K562 (cell line): Measurements from ENCODE around the gene OR9A2. TPM values are rescaled to one million over a fixed set of nuclear protein-coding genes. Genes with fewer than 3 reads are reported as not detected.

Source experiments
- ATAC-seq: fragments of 200-7000 bp; cut with Tn5 transposase; 3 replicates; pipeline ENCODE4 v1.9.1; 2020; ENCODE audit warnings: moderate library complexity
- BruUV-seq: library from RNA; stranded (reverse); fragments of 400-500 nt; replicated peaks from 2 replicates; lab custom pipeline; 2021; lab: Mats Ljungman, UMichigan
- CTCF ChIA-PET: fragments of 300-600 bp; formaldehyde crosslinking; extraction: SDS; loops from one replicate; lab custom pipeline; 2021; ENCODE audit warnings: low intra/inter-chr PET ratio; lab: Yijun Ruan, JAX
- POLR2A ChIA-PET: fragments of 300-600, 350-650 bp; sonication (Branson Sonifier 250); formaldehyde crosslinking; extraction: SDS; loops from one replicate; lab custom pipeline; 2021; ENCODE audit warnings: antibody characterized with exemption, inconsistent platforms; lab: Yijun Ruan, JAX
- DNase-seq, 4 experiments: peaks; one replicate each; pipeline versions ENCODE4 v3.0.0 to v3.0.0-alpha.2; 2011 to 2018; ENCODE audit warnings: low spot score in 3 of 4, mixed read lengths in 3 of 4; ENCODE audit errors: extremely low read depth in 1 of 4
- FAIRE-seq: peaks from 2 replicates; lab custom pipeline; 2011; peaks lifted over from hg19 to GRCh38; lab: Jason Lieb, UNC
- H2AFZ ChIP-seq: 2 replicates; pipeline ENCODE4 v1.6.0; 2011; ENCODE audit warnings: low read depth, low read length, control low read depth, inconsistent platforms
- H3K27ac ChIP-seq: fragments of 200-600 bp; 3 replicates; pipeline ENCODE4 v1.8.0; 2011; ENCODE audit warnings: low read depth, mild to moderate bottlenecking, control low read depth, inconsistent platforms, low read length, moderate library complexity, mixed read lengths; ENCODE audit errors: extremely low read depth
- H3K27me3 ChIP-seq, 2 experiments: fragments of 300-600 bp in 1 of 2; 2 replicates in 1 of 2; 3 replicates in 1 of 2; pipeline versions ENCODE4 v1.6.0 to v1.8.0; 2011; ENCODE audit warnings: inconsistent platforms in 2 of 2, low read length in 2 of 2, mild to moderate bottlenecking in 1 of 2, mixed read lengths in 1 of 2, moderate library complexity in 1 of 2; ENCODE audit not compliant: control insufficient read depth in 2 of 2, insufficient read depth in 2 of 2
- H3K36me3 ChIP-seq: fragments of 300-600 bp; 3 replicates; pipeline ENCODE4 v1.8.0; 2011; ENCODE audit warnings: mild to moderate bottlenecking, low read length, inconsistent platforms; ENCODE audit not compliant: control insufficient read depth, insufficient read depth
- H3K4me1 ChIP-seq, 2 experiments: fragments of 200-600 bp in 1 of 2; replicated peaks in 1 of 2; 2 replicates in 1 of 2; 3 replicates in 1 of 2; pipeline versions ENCODE4 v1.5.1 to v1.8.0; 2011; ENCODE audit warnings: inconsistent platforms in 2 of 2, low read length in 2 of 2, mild to moderate bottlenecking in 1 of 2, mixed read lengths in 1 of 2, moderate library complexity in 1 of 2; ENCODE audit not compliant: control insufficient read depth in 2 of 2, insufficient read depth in 2 of 2
- H3K4me2 ChIP-seq: 2 replicates; pipeline ENCODE4 v1.6.1; 2011; ENCODE audit warnings: low read length, control low read depth, inconsistent platforms, mixed read lengths; ENCODE audit not compliant: insufficient read depth
- H3K4me3 ChIP-seq: fragments of 200-600 bp; sonication (generic), shearing (Covaris generic); 2 replicates; pipeline ENCODE4 v1.5.1; 2016; ENCODE audit warnings: control low read depth, inconsistent platforms
- H3K79me2 ChIP-seq: fragments of 200-600 bp; 3 replicates; pipeline ENCODE4 v1.8.0; 2011; ENCODE audit warnings: low read length, inconsistent platforms; ENCODE audit not compliant: control insufficient read depth, insufficient read depth
- H3K9ac ChIP-seq, 2 experiments: 2 replicates each; pipeline versions ENCODE4 v1.6.0 to v1.6.1; 2011; ENCODE audit warnings: low read depth in 2 of 2, low read length in 2 of 2, control low read depth in 1 of 2, inconsistent platforms in 1 of 2, mild to moderate bottlenecking in 1 of 2, mixed read lengths in 1 of 2; ENCODE audit not compliant: insufficient read depth in 1 of 2
- H3K9me1 ChIP-seq: one replicate; pipeline ENCODE4 v1.6.0; 2011; ENCODE audit warnings: inconsistent platforms, mild to moderate bottlenecking, low read length, moderate library complexity; ENCODE audit not compliant: control insufficient read depth, insufficient read depth
- H3K9me3 ChIP-seq: replicated peaks from 2 replicates; pipeline ENCODE4 v1.5.1; 2011; ENCODE audit warnings: low read depth, low read length, inconsistent platforms; ENCODE audit not compliant: control insufficient read depth, insufficient read depth
- H4K20me1 ChIP-seq: replicated peaks from 2 replicates; pipeline ENCODE4 v1.6.1; 2011; ENCODE audit warnings: low read length, inconsistent platforms, mixed read lengths; ENCODE audit not compliant: control insufficient read depth, insufficient read depth
- ARID1B ChIP-seq: fragments of 450-650 bp; IDR thresholded peaks from 2 replicates; pipeline ENCODE4 v1.6.1; 2016; ENCODE audit warnings: antibody characterized with exemption, mild to moderate bottlenecking, inconsistent platforms
- BRD4 ChIP-seq: fragments of 200-600 bp; sonication (generic); IDR thresholded peaks from 2 replicates; pipeline ENCODE4 v1.6.1; 2017; ENCODE audit warnings: inconsistent platforms
- BRD9 ChIP-seq: fragments of 450-650 bp; IDR thresholded peaks from 2 replicates; pipeline ENCODE4 v1.6.1; 2018; ENCODE audit warnings: low read depth; ENCODE audit not compliant: partially characterized antibody
- CBX1 ChIP-seq: sonication (generic); IDR thresholded peaks from 2 replicates; pipeline ENCODE4 v1.6.1; 2016; ENCODE audit warnings: antibody characterized with exemption, low read depth, mild to moderate bottlenecking
- GMEB1 ChIP-seq: fragments of 250-450 bp; sonication (Bioruptor Pico); IDR thresholded peaks from 2 replicates; pipeline ENCODE4 v1.4.0; 2020; ENCODE audit warnings: mild to moderate bottlenecking
- HDAC1 ChIP-seq, 2 experiments: fragments of 450-650 bp; IDR thresholded peaks; 2 replicates each; pipeline ENCODE4 v1.6.1; 2016 to 2017; ENCODE audit warnings: inconsistent platforms in 1 of 2, mild to moderate bottlenecking in 1 of 2, moderate library complexity in 1 of 2
- L3MBTL2 ChIP-seq: fragments of 450-650 bp; IDR thresholded peaks from 2 replicates; pipeline ENCODE4 v1.6.1; 2016; ENCODE audit warnings: mild to moderate bottlenecking, moderate library complexity
- NCOA2 ChIP-seq, 2 experiments: fragments of 450-650 bp; IDR thresholded peaks; 2 replicates each; pipeline ENCODE4 v1.6.1; 2018; ENCODE audit warnings: mild to moderate bottlenecking in 2 of 2, moderate library complexity in 1 of 2; ENCODE audit not compliant: partially characterized antibody in 2 of 2
- NCOA4 ChIP-seq: fragments of 450-650 bp; IDR thresholded peaks from 2 replicates; pipeline ENCODE4 v1.6.1; 2018; ENCODE audit warnings: mild to moderate bottlenecking; ENCODE audit not compliant: partially characterized antibody
- SOX6 ChIP-seq: fragments of 450-650 bp; IDR thresholded peaks from 2 replicates; pipeline ENCODE4 v1.6.1; 2014; ENCODE audit warnings: mild to moderate bottlenecking
- ZFP91 ChIP-seq: sonication (generic); formaldehyde crosslinking; IDR thresholded peaks from 2 replicates; pipeline ENCODE4 v1.8.0; 2022; ENCODE audit warnings: mild to moderate bottlenecking, missing genetic modification reagents
- ZNF316 ChIP-seq: fragments of 450-650 bp; IDR thresholded peaks from 2 replicates; pipeline ENCODE4 v1.6.1; 2016
- ZNF324 ChIP-seq: fragments of 250-450 bp; sonication (Bioruptor Pico); IDR thresholded peaks from 2 replicates; pipeline ENCODE4 v1.4.0; 2020; ENCODE audit warnings: mild to moderate bottlenecking
- ZNF561 ChIP-seq: fragments of 450-650 bp; formaldehyde crosslinking; conservative IDR thresholded peaks from 2 replicates; pipeline ENCODE4 v1.4.0; 2020; ENCODE audit warnings: mild to moderate bottlenecking, moderate library complexity
- WGBS: fragments of 100-300 bp; shearing (Covaris generic); methylation state at CpG from one replicate; pipeline ENCODE4 v1.1.6; 2016; ENCODE audit warnings: low coverage, mixed read lengths; ENCODE audit not compliant: insufficient coverage; ENCODE audit errors: missing lambda C conversion rate; 5-methylcytosine and 5-hydroxymethylcytosine counted together
- in situ Hi-C: fragments of 300-500 bp; cut with MboI; formaldehyde crosslinking; loops from 4 replicates; pipeline ENCODE4 v1.15.0; 2018; ENCODE audit warnings: inconsistent platforms, mixed read lengths
- intact Hi-C: fragments of 100-400 bp; cut with micrococcal nuclease; formaldehyde crosslinking; loops from 2 replicates; pipeline ENCODE4 v1.14.2; 2022
- polyA plus RNA-seq, 8 experiments: library from polyadenylated mRNA; depleted of rRNA in 4 of 8; stranded (reverse) in 5 of 8; unstranded in 3 of 8; fragments of >200 nt; fragmentation: Nextera tagmentation in 2 of 8; fragmentation: Illumina TruSeq in 1 of 8; extraction: Ambion mirVana in 2 of 8; extraction: Trizol in 1 of 8; gene quantifications; 2 replicates each; pipeline versions ENCODE4 v1.2.1 to v1.2.3, GENCODE V29; 2011 to 2014; ENCODE audit warnings: inconsistent platforms in 1 of 8, missing spikeins in 1 of 8
- total RNA-seq, 7 experiments: library from RNA; depleted of rRNA in 6 of 7; stranded (reverse); fragments of >200 nt in 6 of 7; fragmentation: Illumina TruSeq in 2 of 7; extraction: Trizol in 2 of 7; gene quantifications; 2 replicates each; pipeline versions ENCODE4 v1.2.1 to v1.2.3, GENCODE V29; 2011 to 2021; ENCODE audit warnings: low replicate concordance in 1 of 7
- TF ChIP-seq, protein P1 (sequence below): sonication (generic); formaldehyde crosslinking; IDR thresholded peaks from 2 replicates; pipeline ENCODE4 v1.5.0; 2020; ENCODE audit warnings: missing genetic modification reagents

OR9A2 gene
- total and polyA plus RNA-seq, 9 of the 15 experiments (the other 6 are each of a cell fraction or from before 2014, with no cell fraction given) = not detected

GRCh38 chr7:143049362-143049761 lies 22.4 kb upstream of the OR9A2 start:
- DNase-seq (no peak), FAIRE-seq (no peak), ATAC-seq (no peak)
- Histone ChIP-seq H3K4me1 (no peaks in the 10 kb centered on the region), H3K4me3 (no peak overlapping the region), H3K27me3 (peaks cover 7 to 21% of the 10 kb centered on the region in 2 experiments), H3K36me3 (no peaks in the 10 kb centered on the region), H3K9me3 (no peaks in the 10 kb centered on the region), H3K9ac (no peak overlapping the region), H4K20me1 (no peaks in the 10 kb centered on the region), H3K4me2 (no peak overlapping the region), H2AFZ (no peak overlapping the region), H3K27ac (no peak overlapping the region), H3K79me2 (no peaks in the 10 kb centered on the region), H3K9me1 (no peaks in the 10 kb centered on the region)
- intact Hi-C loops = no loop called here
- TF ChIP-seq ZNF316 (no peak), BRD4 (no peak), SOX6 (no peak), CBX1 (no peak), HDAC1 (IDR thresholded peaks at IDR 0.05) (no peak), ZNF324 (no peak), ZNF561 (no peak), BRD9 (no peak), GMEB1 (CRISPR knock-in tag) (no peak), L3MBTL2 (no peak), NCOA4 (no peak), NCOA2 (IDR thresholded peaks at IDR 0.05; ENCODE audit: partially characterized antibody in 2 of 2) (no peak), ZFP91 (CRISPR knock-in tag) (no peak), ARID1B (no peak)
- TF ChIP-seq, protein P1, sequence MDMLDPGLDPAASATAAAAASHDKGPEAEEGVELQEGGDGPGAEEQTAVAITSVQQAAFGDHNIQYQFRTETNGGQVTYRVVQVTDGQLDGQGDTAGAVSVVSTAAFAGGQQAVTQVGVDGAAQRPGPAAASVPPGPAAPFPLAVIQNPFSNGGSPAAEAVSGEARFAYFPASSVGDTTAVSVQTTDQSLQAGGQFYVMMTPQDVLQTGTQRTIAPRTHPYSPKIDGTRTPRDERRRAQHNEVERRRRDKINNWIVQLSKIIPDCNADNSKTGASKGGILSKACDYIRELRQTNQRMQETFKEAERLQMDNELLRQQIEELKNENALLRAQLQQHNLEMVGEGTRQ = no peak
- WGBS = 1% methylated on average over 4 of the region's 4 CpGs
- BruUV-seq = no TSS peak
- POLR2A ChIA-PET = interaction anchor here (1.6 kb wide), 1 partner anchor 11 kb away, joined by 3 read pairs; no protein-coding TSS in a partner anchor
- in situ Hi-C loops = no loop called here
- CTCF ChIA-PET = no interaction called here
